Measurements from ENCODE around the gene RXFP4.
"Not testable (repeated sequence)": the region's sequence is repeated elsewhere in the genome, so short reads cannot be mapped to it uniquely, and the experiment has no call there.

RXFP4 gene
- 0 to 0.04 reads per million in 2 experiments for total RNA-seq

- DNase-seq (ENCODE audit: low read depth) = no peak
Measured at GRCh38 chr1:155940993-155941844, at the start of gene RXFP4. TSS of gene RXFP4 (plus strand) at chr1:155941638. CDS start at chr1:155941710, 72 bp downstream.

GRCh38 chr1:155892796-155893195 lies 48.6 kb upstream of the RXFP4 start:
- no peak for DNase-seq (ENCODE audit: low read depth)

GRCh38 chr1:155893389-155894142 lies 47.9 kb upstream of the RXFP4 start:
- peak; percentile 6 for DNase-seq (ENCODE audit: low read depth)

GRCh38 chr1:155895617-155896016 lies 45.8 kb upstream of the RXFP4 start:
- not testable (repeated sequence) for DNase-seq (ENCODE audit: low read depth)

GRCh38 chr1:155896476-155896875 lies 45.0 kb upstream of the RXFP4 start:
- not testable (repeated sequence) for DNase-seq (ENCODE audit: low read depth)

- no peak for DNase-seq (ENCODE audit: low read depth)
Measured at GRCh38 chr1:155897746-155898145, 43.7 kb upstream of the RXFP4 start.

- DNase-seq (ENCODE audit: low read depth) = no peak
Measured at GRCh38 chr1:155898888-155899287, 42.5 kb upstream of the RXFP4 start.

- no peak for DNase-seq (ENCODE audit: low read depth)
Measured at GRCh38 chr1:155899683-155900082, 41.8 kb upstream of the RXFP4 start.

GRCh38 chr1:155900161-155900560 lies 41.3 kb upstream of the RXFP4 start:
- DNase-seq (ENCODE audit: low read depth) = no peak

- DNase-seq (ENCODE audit: low read depth) = no peak
Measured at GRCh38 chr1:155904261-155904660, 37.2 kb upstream of the RXFP4 start.

- DNase-seq (ENCODE audit: low read depth) = no peak
Measured at GRCh38 chr1:155909894-155910293, 31.5 kb upstream of the RXFP4 start.

- no peak for DNase-seq (ENCODE audit: low read depth)
Measured at GRCh38 chr1:155910621-155911121, 30.8 kb upstream of the RXFP4 start.

- DNase-seq (ENCODE audit: low read depth) = peak; percentile 80
Measured at GRCh38 chr1:155911156-155912055, 30.0 kb upstream of the RXFP4 start, which contains the start of gene RIT1. TSS of gene RIT1 (minus strand) at chr1:155911349. CDS start at chr1:155910761, 588 bp downstream.

GRCh38 chr1:155912056-155912536 lies 29.3 kb upstream of the RXFP4 start:
- DNase-seq (ENCODE audit: low read depth) = no peak

GRCh38 chr1:155913969-155914757 lies 27.3 kb upstream of the RXFP4 start:
- DNase-seq (ENCODE audit: low read depth) = no peak

- DNase-seq (ENCODE audit: low read depth) = no peak
Measured at GRCh38 chr1:155918660-155919059, 22.8 kb upstream of the RXFP4 start.

GRCh38 chr1:155919801-155920200 lies 21.6 kb upstream of the RXFP4 start:
- no peak for DNase-seq (ENCODE audit: low read depth)

GRCh38 chr1:155920717-155921116 lies 20.7 kb upstream of the RXFP4 start:
- DNase-seq (ENCODE audit: low read depth) = no peak

- no peak for DNase-seq (ENCODE audit: low read depth)
Measured at GRCh38 chr1:155925506-155925905, 15.9 kb upstream of the RXFP4 start.

GRCh38 chr1:155929057-155929456 lies 12.4 kb upstream of the RXFP4 start:
- no peak for DNase-seq (ENCODE audit: low read depth)

GRCh38 chr1:155930725-155931124 lies 10.7 kb upstream of the RXFP4 start:
- not testable (repeated sequence) for DNase-seq (ENCODE audit: low read depth)

Data from T follicular helper cell (primary cell).